Measurements from ENCODE around the gene ZNF44. TPM values are rescaled to one million over a fixed set of nuclear protein-coding genes. Genes with fewer than 3 reads are reported as not detected.

ZNF44 gene
- total and polyA plus RNA-seq, 9 of the 15 experiments (the other 6 are each of a cell fraction or from before 2014, with no cell fraction given) = 2.6 to 8.3 (median 4.4) TPM

- TF ChIP-seq, protein P1, sequence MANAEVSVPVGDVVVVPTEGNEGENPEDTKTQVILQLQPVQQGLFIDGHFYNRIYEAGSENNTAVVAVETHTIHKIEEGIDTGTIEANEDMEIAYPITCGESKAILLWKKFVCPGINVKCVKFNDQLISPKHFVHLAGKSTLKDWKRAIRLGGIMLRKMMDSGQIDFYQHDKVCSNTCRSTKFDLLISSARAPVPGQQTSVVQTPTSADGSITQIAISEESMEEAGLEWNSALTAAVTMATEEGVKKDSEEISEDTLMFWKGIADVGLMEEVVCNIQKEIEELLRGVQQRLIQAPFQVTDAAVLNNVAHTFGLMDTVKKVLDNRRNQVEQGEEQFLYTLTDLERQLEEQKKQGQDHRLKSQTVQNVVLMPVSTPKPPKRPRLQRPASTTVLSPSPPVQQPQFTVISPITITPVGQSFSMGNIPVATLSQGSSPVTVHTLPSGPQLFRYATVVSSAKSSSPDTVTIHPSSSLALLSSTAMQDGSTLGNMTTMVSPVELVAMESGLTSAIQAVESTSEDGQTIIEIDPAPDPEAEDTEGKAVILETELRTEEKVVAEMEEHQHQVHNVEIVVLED (CRISPR knock-in tag; IDR thresholded peaks at IDR 0.05) = 0 out of 2 replicates have a peak, but pooled peaks have one; percentile 17
- TF ChIP-seq ETS2 (tag; IDR thresholded peaks at IDR 0.05; ENCODE audit: borderline replicate concordance, poor library complexity, severe bottlenecking) = no peak
- no peak for TF ChIP-seq ZFP36 (IDR thresholded peaks at IDR 0.05; ENCODE audit: low read depth, low read length, partially characterized antibody)
- TF ChIP-seq BCOR (IDR thresholded peaks at IDR 0.05) = peak; percentile 42; the same call in 1 of the 2 replicates
- TF ChIP-seq POLR2B (IDR thresholded peaks at IDR 0.05; ENCODE audit: low read depth, partially characterized antibody) = peak; percentile 43
- TF ChIP-seq, protein P2, sequence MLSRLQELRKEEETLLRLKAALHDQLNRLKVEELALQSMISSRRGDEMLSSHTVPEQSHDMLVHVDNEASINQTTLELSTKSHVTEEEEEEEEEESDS (CRISPR knock-in tag; IDR thresholded peaks at IDR 0.05) = no peak
- peak; percentile 20; the same call in 1 of the 2 replicates for TF ChIP-seq RNF2 (IDR thresholded peaks at IDR 0.05)
- TF ChIP-seq, protein P3, sequence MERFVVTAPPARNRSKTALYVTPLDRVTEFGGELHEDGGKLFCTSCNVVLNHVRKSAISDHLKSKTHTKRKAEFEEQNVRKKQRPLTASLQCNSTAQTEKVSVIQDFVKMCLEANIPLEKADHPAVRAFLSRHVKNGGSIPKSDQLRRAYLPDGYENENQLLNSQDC (CRISPR knock-in tag; IDR thresholded peaks at IDR 0.05) = no peak
- TF ChIP-seq PHB (CRISPR knock-in tag; IDR thresholded peaks at IDR 0.05) = no peak
- no peak for TF ChIP-seq BHLHE40 (IDR thresholded peaks at IDR 0.05; ENCODE audit: low read length)
- 0 out of 2 replicates have a peak, but pooled peaks have one; percentile 30 for TF ChIP-seq FOSL1 (tag; conservative IDR thresholded peaks at IDR 0.05)
- TF ChIP-seq, protein P4, sequence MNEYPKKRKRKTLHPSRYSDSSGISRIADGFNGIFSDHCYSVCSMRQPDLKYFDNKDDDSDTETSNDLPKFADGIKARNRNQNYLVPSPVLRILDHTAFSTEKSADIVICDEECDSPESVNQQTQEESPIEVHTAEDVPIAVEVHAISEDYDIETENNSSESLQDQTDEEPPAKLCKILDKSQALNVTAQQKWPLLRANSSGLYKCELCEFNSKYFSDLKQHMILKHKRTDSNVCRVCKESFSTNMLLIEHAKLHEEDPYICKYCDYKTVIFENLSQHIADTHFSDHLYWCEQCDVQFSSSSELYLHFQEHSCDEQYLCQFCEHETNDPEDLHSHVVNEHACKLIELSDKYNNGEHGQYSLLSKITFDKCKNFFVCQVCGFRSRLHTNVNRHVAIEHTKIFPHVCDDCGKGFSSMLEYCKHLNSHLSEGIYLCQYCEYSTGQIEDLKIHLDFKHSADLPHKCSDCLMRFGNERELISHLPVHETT (CRISPR knock-in tag; conservative IDR thresholded peaks at IDR 0.05 in 1 of 2, IDR thresholded peaks at IDR 0.05 in 1 of 2) = no peak
- TF ChIP-seq NR2C2 (CRISPR knock-in tag; IDR thresholded peaks at IDR 0.05) = no peak
- peak; percentile 94 for TF ChIP-seq NR2C2 (tag; IDR thresholded peaks at IDR 0.05)
- TF ChIP-seq DPF2 (IDR thresholded peaks at IDR 0.05) = 0 out of 2 replicates have a peak, but pooled peaks have one; percentile 8
- TF ChIP-seq RFX7 (CRISPR knock-in tag; IDR thresholded peaks at IDR 0.05) = no peak
- TF ChIP-seq, protein P5, sequence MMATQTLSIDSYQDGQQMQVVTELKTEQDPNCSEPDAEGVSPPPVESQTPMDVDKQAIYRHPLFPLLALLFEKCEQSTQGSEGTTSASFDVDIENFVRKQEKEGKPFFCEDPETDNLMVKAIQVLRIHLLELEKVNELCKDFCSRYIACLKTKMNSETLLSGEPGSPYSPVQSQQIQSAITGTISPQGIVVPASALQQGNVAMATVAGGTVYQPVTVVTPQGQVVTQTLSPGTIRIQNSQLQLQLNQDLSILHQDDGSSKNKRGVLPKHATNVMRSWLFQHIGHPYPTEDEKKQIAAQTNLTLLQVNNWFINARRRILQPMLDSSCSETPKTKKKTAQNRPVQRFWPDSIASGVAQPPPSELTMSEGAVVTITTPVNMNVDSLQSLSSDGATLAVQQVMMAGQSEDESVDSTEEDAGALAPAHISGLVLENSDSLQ (IDR thresholded peaks at IDR 0.05) = peak; percentile 99
- no peak for TF ChIP-seq HIVEP1 (CRISPR knock-in tag; IDR thresholded peaks at IDR 0.05)
- TF ChIP-seq CREB1 (IDR thresholded peaks at IDR 0.05) = peak; percentile 66; the same call in 1 of the 2 replicates
- TF ChIP-seq CREB1 (CRISPR knock-in tag; IDR thresholded peaks at IDR 0.05) = peak; percentile 71; the same call in 1 of the 2 replicates
Measured at GRCh38 chr19:12294249-12295158, at the start of gene ZNF44 (continued).

All from K562 (cell line).